ENCODE results near the gene LRRC66.

The LRRC66 gene

DNA sequence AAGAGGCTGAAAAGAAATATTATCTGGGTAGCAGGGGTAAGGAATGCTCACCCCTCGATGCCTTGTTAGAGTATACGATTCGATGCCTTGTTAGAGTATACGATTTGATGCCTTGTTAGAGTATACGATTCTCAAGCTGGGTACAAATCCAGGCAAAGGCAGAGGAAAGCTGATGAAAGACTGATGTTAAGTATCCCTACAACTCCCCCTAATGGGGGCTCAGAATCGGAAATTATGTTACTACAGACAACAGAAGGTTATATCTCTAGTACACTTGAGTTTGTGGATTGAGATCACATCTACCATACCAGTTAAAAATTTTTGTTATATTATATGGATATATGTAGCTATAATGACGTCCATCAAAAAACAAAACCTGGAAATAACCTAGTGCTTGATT, 4.8 kb downstream of the LRRC66 start:
- no peak for DNase-seq (ENCODE audit: low spot score)
- ATAC-seq (ENCODE audit: low read depth) = no peak
- TF ChIP-seq, protein P1, sequence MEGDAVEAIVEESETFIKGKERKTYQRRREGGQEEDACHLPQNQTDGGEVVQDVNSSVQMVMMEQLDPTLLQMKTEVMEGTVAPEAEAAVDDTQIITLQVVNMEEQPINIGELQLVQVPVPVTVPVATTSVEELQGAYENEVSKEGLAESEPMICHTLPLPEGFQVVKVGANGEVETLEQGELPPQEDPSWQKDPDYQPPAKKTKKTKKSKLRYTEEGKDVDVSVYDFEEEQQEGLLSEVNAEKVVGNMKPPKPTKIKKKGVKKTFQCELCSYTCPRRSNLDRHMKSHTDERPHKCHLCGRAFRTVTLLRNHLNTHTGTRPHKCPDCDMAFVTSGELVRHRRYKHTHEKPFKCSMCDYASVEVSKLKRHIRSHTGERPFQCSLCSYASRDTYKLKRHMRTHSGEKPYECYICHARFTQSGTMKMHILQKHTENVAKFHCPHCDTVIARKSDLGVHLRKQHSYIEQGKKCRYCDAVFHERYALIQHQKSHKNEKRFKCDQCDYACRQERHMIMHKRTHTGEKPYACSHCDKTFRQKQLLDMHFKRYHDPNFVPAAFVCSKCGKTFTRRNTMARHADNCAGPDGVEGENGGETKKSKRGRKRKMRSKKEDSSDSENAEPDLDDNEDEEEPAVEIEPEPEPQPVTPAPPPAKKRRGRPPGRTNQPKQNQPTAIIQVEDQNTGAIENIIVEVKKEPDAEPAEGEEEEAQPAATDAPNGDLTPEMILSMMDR (IDR thresholded peaks at IDR 0.05; ENCODE audit: poor library complexity, severe bottlenecking) = peak; percentile 12
- H3K9me3 ChIP-seq (ENCODE audit: severe bottlenecking) = no peaks in the 10 kb centered on the region
- no peak overlapping the region for H3K4me3 ChIP-seq (ENCODE audit: severe bottlenecking)
- H3K4me1 ChIP-seq (ENCODE audit: insufficient read depth, poor library complexity, severe bottlenecking) = no peaks in the 10 kb centered on the region
- H3K27ac ChIP-seq (ENCODE audit: poor library complexity, severe bottlenecking) = no peak overlapping the region
- no peaks in the 10 kb centered on the region for H3K36me3 ChIP-seq (ENCODE audit: low read depth)
- H3K27me3 ChIP-seq (ENCODE audit: insufficient read depth, poor library complexity, severe bottlenecking) = no peaks in the 10 kb centered on the region

DNA sequence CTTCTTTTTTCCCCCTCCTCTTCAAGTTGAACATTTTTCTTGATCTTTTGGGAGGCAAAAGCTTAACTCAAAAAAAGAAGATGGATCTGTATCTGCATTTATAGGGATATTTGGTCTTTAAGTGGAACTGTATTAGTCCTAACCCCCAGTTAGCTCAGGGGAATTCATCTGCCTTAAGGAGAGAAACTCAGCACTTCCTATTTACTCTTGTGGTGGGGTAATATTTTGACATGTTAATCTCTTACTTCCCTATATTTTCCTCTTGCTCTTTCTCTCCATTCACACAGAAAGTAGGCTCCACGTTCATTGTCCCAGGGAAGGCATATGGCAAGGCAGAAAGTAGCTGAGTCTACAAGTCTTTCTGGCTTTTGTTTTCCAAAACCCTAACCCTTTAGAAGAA, 5.3 kb downstream of the LRRC66 start:
- H3K27ac ChIP-seq (ENCODE audit: poor library complexity, severe bottlenecking) = no peak overlapping the region
- DNase-seq (ENCODE audit: low spot score) = no peak
- H3K4me1 ChIP-seq (ENCODE audit: insufficient read depth, poor library complexity, severe bottlenecking) = no peaks in the 10 kb centered on the region
- H3K9me3 ChIP-seq (ENCODE audit: severe bottlenecking) = no peaks in the 10 kb centered on the region
- TF ChIP-seq, protein P1 (IDR thresholded peaks at IDR 0.05; ENCODE audit: poor library complexity, severe bottlenecking) = no peak
- H3K4me3 ChIP-seq (ENCODE audit: severe bottlenecking) = no peak overlapping the region
- no peak for ATAC-seq (ENCODE audit: low read depth)
- H3K27me3 ChIP-seq (ENCODE audit: insufficient read depth, poor library complexity, severe bottlenecking) = no peaks in the 10 kb centered on the region
- H3K36me3 ChIP-seq (ENCODE audit: low read depth) = no peaks in the 10 kb centered on the region

DNA sequence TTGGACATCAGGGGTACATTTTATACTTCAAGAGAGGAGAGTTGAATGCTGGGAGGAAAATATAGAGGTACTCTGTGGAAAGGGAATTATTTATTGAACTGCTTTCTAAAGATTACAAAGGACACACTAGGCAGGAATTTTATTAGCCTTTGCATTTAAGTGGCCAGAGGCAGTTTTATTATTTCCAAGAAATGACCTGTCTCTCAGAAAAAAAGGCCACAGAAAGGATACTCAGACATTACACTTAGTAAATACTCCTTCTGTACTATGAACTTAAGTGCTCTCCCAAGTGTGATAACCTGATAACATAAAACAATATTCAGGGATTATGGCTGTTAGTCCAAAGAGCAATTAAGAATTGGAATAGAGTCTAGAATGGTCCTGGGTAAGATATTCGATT, 7.5 kb downstream of the LRRC66 start:
- Histone ChIP-seq H3K9me3 (ENCODE audit: severe bottlenecking) (no peaks in the 10 kb centered on the region), H3K4me1 (ENCODE audit: insufficient read depth, poor library complexity, severe bottlenecking) (no peaks in the 10 kb centered on the region), H3K4me3 (ENCODE audit: severe bottlenecking) (no peak overlapping the region), H3K27ac (ENCODE audit: poor library complexity, severe bottlenecking) (no peak overlapping the region), H3K27me3 (ENCODE audit: insufficient read depth, poor library complexity, severe bottlenecking) (no peaks in the 10 kb centered on the region), H3K36me3 (ENCODE audit: low read depth) (no peaks in the 10 kb centered on the region)
- ATAC-seq (ENCODE audit: low read depth) (no peak), DNase-seq (ENCODE audit: low spot score) (no peak)
- TF ChIP-seq, protein P1 (IDR thresholded peaks at IDR 0.05; ENCODE audit: poor library complexity, severe bottlenecking) = no peak

DNA sequence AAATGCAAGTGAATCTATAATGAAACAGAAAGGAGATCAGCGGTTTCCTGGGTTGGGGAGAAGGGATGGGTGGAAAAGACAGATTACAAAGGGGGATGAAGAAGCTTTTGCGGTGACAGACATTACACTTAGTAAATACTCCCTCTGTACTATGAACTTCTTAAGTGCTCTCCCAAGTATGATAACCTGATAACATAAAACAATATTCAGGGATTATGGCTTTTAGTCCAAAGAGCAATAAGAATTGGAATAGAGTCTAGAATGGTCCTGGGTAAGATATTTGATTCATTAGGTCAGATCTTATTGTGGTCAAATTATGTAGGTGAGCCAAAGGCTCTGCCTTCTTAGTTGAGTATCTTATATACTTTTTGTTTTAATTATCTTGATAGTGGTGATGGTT, 9.2 kb downstream of the LRRC66 start:
- TF ChIP-seq, protein P1 (IDR thresholded peaks at IDR 0.05; ENCODE audit: poor library complexity, severe bottlenecking) = no peak
- DNase-seq (ENCODE audit: low spot score) = no peak
- no peak overlapping the region for H3K27ac ChIP-seq (ENCODE audit: poor library complexity, severe bottlenecking)
- H3K4me3 ChIP-seq (ENCODE audit: severe bottlenecking) = no peak overlapping the region
- no peaks in the 10 kb centered on the region for H3K36me3 ChIP-seq (ENCODE audit: low read depth)
- H3K9me3 ChIP-seq (ENCODE audit: severe bottlenecking) = no peaks in the 10 kb centered on the region
- no peaks in the 10 kb centered on the region for H3K4me1 ChIP-seq (ENCODE audit: insufficient read depth, poor library complexity, severe bottlenecking)
- H3K27me3 ChIP-seq (ENCODE audit: insufficient read depth, poor library complexity, severe bottlenecking) = no peaks in the 10 kb centered on the region
- no peak for ATAC-seq (ENCODE audit: low read depth)

DNA sequence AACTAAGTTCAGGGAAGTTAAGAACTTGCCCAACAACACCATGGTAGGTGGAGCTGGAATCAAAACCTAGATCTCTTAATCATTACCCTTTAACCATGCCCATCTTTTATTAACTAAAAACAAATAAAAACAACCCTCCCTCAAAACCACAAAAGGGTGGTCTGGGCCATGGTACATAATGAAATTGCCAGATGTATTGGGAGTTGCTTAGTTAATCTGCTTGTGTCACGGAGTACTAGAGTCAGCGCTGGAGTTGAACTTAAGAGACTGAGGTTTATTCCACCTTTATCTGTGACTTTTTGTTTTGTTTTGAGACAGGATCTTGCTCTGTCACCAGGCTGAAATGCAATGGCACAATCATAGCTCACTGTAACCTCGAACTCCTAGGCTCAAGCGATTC, 13.3 kb downstream of the LRRC66 start:
- no peaks in the 10 kb centered on the region for H3K9me3 ChIP-seq (ENCODE audit: severe bottlenecking)
- peaks cover 2% of the 10 kb centered on the region for H3K4me1 ChIP-seq (ENCODE audit: insufficient read depth, poor library complexity, severe bottlenecking)
- H3K27me3 ChIP-seq (ENCODE audit: insufficient read depth, poor library complexity, severe bottlenecking) = no peaks in the 10 kb centered on the region
- H3K36me3 ChIP-seq (ENCODE audit: low read depth) = no peaks in the 10 kb centered on the region
- H3K4me3 ChIP-seq (ENCODE audit: severe bottlenecking) = no peak overlapping the region
- no peak for ATAC-seq (ENCODE audit: low read depth)
- no peak for DNase-seq (ENCODE audit: low spot score)
- TF ChIP-seq, protein P1 (IDR thresholded peaks at IDR 0.05; ENCODE audit: poor library complexity, severe bottlenecking) = no peak
- no peak overlapping the region for H3K27ac ChIP-seq (ENCODE audit: poor library complexity, severe bottlenecking)

Measured in RWPE2 (cell line).